HS-5 (cell line): ENCODE results near the gene CACNA2D3.
A peak's percentile ranks its signal among the peaks of the same experiment; 100 is the strongest.

Source experiments
- DNase-seq: peaks from one replicate; pipeline ENCODE4 v3.0.0-alpha.2; 2012; ENCODE audit warnings: low read depth

Gene CACNA2D3

GRCh38 chr3:54676087-54676486 is 553.7 kb downstream of the CACNA2D3 start:
- no peak for DNase-seq

DNA sequence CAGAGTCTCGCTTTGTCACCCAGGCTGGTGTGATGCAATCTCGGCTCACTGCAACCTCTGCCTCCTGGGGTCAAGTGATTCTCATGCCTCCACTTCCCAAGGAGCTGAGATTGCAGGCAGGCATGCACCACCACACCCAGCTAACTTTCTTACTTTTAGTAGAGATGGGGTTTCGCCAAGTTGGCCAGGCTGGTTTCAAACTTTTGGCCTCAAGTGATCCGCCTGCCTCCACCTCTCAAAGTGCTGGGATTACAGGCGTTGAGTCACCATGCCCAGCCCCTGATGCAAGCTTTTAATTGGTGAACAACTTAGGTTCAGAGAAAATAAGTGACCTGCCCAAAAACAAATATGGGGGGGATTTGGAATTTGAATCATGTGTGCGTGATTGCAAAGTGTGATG is 559.4 kb downstream of the CACNA2D3 start:
- DNase-seq = no peak

DNA sequence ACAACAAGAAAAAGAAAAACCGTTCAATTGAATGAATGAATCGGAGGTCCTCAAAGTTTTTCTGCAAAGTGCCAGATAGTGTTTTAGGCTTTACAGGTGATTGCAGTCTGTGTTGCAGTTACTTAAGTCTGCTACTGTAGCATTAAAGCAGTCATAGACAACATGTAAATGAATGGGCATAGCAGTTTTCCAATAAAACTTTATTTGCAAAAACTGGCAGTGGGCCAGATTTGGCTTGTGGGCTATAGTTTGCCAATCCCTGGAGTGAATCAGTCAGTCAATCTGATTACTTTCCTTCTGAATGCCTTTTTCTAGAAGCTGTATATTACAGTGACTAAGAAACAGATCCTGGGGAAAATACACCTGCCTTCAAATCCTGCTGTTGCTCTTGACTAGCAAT is 562.9 kb downstream of the CACNA2D3 start:
- no peak for DNase-seq

GRCh38 chr3:54691289-54691771 is 569.0 kb downstream of the CACNA2D3 start:
- peak; percentile 16 for DNase-seq

- DNase-seq = peak; percentile 8
Measured at GRCh38 chr3:54696313-54696712, 574.0 kb downstream of the CACNA2D3 start.

DNA sequence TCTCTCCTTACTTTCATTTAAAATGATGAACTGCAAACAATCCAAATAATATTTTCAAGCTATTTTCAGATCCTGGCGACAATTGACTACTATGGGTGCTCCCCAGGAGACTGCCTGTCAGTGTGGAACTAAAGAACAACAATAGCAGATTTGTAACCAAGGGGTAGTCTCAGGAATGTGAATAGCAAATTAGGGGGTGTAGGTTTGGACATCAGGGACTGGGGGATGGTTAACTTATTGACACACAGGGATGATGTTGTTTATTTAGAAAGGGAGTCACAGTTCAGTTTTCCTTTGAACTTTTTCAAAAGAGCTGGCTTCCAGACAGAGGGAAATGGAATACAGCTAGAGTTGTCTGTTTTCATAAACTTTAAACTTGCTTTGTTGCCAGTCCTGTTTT is 575.7 kb downstream of the CACNA2D3 start:
- no peak for DNase-seq

GRCh38 chr3:54703923-54704322 is 581.6 kb downstream of the CACNA2D3 start:
- DNase-seq = no peak

GRCh38 chr3:54705730-54706129 is 583.4 kb downstream of the CACNA2D3 start:
- no peak for DNase-seq

DNA sequence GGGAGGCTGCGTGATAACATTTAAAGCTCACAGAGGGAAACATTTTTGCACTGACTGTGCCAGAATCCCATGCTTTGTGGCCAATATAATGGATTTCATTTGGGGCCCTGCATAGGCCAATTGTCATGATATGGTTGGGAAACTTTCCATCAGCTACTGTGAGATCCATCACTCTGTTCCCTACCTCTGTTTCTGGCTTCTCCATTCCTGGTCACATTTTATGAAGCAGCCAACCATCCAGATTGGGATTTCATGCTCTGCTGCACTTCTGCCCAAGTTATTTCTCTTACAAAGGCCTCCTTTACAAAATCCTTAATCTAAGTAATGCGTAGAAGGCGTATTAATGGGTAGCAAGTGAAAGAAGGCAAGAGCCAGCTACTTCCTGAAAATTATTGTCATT is 584.4 kb downstream of the CACNA2D3 start:
- no peak for DNase-seq

DNA sequence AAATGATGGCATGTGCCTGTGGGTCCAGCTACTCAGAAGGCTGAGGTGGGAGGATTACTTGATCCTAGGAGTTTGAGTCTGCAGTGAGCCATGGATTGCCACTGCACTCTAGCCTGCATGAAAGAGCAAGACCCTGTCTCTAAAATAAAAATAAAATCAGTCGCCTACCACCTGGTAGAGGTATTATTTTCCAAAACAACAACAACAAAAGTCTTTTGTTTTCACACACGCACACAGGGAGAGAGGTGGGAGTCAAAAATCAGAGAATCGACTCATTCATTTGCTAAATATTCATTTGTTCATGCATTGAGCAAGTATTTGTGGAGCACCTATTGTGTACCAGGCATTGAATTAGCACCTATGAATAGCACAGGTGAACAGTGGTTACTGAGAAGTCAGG is 587.4 kb downstream of the CACNA2D3 start:
- no peak for DNase-seq

DNA sequence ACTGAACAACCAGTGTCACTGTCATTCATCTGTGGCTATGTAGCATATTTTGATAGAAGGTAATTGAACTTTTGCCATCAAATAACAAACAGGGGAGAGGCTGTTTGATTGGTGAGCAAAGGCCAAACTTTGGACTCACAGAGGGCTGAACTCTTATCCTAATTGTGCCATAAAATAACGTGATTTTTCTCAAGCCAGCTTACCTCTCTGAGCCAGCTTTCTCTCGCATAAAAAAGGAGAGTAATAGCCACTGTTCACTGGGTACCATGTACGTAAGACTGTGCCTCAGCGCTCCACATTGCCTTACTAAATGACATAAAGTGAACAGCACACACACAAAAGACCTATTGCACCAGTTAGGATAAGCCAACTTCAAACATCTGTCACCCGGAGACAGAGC is 588.6 kb downstream of the CACNA2D3 start:
- DNase-seq = no peak

- no peak for DNase-seq
Measured at GRCh38 chr3:54712539-54712938, 590.2 kb downstream of the CACNA2D3 start.

GRCh38 chr3:54713031-54713430 is 590.7 kb downstream of the CACNA2D3 start:
- DNase-seq = no peak

DNA sequence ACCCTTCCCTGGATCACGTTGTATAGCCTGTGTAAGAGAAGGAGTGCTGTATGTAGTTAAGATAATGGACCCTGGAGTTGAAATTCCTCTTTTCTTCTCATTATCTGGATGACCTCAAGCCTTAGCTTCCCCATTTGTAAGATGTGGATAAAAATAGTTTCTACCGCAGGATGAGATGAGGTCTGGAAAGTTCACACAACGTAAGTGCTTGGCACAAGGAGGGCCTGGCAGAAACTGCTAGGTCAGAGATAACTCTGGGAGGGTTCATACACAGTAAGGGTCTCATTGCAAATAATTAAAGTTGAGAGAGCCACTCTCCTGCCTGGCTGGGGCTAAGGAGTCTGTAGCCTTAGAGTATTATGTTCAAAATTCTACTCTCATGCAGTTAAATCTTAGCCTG is 591.1 kb downstream of the CACNA2D3 start:
- no peak for DNase-seq

GRCh38 chr3:54714035-54714434 is 591.7 kb downstream of the CACNA2D3 start:
- no peak for DNase-seq

DNA sequence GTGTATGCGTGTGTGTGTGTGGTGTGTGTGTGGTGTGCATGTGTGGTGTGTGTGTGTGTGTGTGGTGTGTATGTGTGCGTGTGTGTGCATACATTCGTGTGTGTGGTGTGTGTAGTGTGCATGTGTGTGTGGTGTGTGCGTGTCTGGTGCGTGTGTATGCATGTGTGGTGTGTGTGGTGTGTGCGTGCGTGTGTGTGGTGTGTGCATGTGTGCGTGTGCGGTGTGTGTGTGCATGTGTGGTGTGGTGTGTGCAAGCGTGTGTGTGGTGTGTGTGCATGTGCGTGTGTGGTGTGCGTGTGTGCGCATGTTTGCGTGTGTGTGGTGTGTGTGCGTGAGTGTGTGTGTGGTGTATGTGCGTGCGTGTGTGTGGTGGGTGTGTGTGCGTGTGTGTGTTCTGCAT is 595.2 kb downstream of the CACNA2D3 start:
- no peak for DNase-seq

DNA sequence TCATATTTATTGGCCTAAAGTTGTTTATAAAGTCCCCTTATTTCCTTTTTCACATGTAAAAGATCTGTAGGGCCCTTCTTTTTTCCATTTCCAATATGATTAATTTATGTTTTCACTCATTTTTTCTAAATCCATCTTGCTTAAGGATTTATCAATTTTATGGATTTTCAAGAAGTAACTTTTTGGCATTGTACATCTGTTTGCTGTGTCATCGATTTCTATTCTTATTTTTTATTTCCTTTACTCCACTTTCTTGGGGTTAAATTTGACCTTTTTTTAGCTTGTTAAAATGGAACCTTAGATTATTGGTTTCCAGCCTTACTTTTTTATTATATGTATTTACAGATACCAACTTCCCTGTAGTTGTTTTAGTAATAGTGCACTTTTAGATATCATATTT is 597.6 kb downstream of the CACNA2D3 start:
- no peak for DNase-seq

DNA sequence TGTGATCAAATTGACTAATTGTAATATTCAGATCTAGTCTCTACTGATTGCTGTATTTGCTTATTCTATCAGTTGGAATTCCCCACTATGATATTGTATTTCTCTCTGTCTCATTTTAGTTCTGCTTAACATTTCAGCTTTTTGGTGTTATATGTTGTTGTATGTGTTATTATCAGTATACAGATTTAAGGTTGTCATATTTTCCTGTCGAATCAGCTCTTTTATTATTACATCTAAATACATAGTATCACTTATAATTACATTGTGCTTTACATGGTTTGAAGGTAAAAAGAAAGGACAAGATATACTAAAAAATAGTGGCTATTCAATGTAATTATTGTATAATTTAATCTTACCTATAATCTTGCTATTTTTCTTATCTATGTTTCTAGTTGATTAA is 598.3 kb downstream of the CACNA2D3 start:
- DNase-seq = no peak

GRCh38 chr3:54731732-54732445 is 609.5 kb downstream of the CACNA2D3 start:
- DNase-seq = no peak

GRCh38 chr3:54733106-54734006 is 611.0 kb downstream of the CACNA2D3 start:
- no peak for DNase-seq

GRCh38 chr3:54736459-54736858 is 614.1 kb downstream of the CACNA2D3 start:
- no peak for DNase-seq

- DNase-seq = no peak
Measured at GRCh38 chr3:54743755-54744154, 621.4 kb downstream of the CACNA2D3 start.

DNA sequence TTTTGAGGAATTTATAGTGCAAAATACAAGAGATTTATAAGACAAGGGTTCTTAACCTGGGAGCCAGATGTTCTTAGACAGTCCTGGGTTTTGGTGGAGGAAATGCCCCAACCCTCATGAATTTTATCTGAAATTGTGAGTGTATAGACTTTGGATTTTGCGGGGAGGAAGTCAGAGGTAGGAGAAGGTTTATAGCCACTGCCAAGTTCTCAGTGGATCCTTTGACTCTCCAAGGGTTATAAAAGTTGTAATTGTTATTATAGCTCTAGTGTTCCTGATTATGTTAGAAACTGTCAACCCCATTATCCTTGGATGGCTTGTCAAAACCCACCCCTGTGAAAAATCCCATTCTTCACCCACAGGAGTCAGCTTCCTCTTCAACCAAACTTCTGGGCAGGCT is 621.9 kb downstream of the CACNA2D3 start:
- no peak for DNase-seq
